Stomach smooth muscle (tissue), 2 donors: ENCODE measurements around the gene PPP1R14B.

Experiments
- H3K27ac ChIP-seq: one replicate; pipeline ENCODE4 v1.7.0; 2013; ENCODE audit warnings: mild to moderate bottlenecking, low read length, inconsistent platforms
- H3K27me3 ChIP-seq, 2 donors: one replicate each; pipeline ENCODE4 v1.7.0; 2013; ENCODE audit warnings: low read length in 2 of 2; ENCODE audit not compliant: insufficient read depth in 2 of 2, control insufficient read depth in 1 of 2
- H3K36me3 ChIP-seq, 2 donors: one replicate each; pipeline ENCODE4 v1.7.0; 2013; ENCODE audit warnings: low read length in 2 of 2; ENCODE audit not compliant: control insufficient read depth in 2 of 2, insufficient read depth in 2 of 2
- H3K4me1 ChIP-seq: one replicate; pipeline ENCODE4 v1.7.0; 2013; ENCODE audit warnings: low read length; ENCODE audit not compliant: control insufficient read depth, insufficient read depth
- H3K4me3 ChIP-seq, 2 donors: one replicate each; pipeline ENCODE4 v1.7.0; 2013; ENCODE audit warnings: low read length in 2 of 2
- H3K9ac ChIP-seq, 2 donors: one replicate each; pipeline ENCODE4 v1.7.0; 2013; ENCODE audit warnings: low read length in 2 of 2, mild to moderate bottlenecking in 1 of 2
- H3K9me3 ChIP-seq, 2 donors: one replicate each; pipeline ENCODE4 v1.7.0; 2013; ENCODE audit warnings: low read length in 2 of 2; ENCODE audit not compliant: control insufficient read depth in 2 of 2
- donor health status: healthy.
- donor health status: Pancreatic carcinoma.

PPP1R14B gene

GRCh38 chr11:64278576-64279190, 31.9 kb upstream of the PPP1R14B start:
- Histone ChIP-seq H3K9me3 (no peaks in the 10 kb centered on the region), H3K9ac (no peak overlapping the region), H3K4me1 (peaks cover 14% of the 10 kb centered on the region), H3K4me3 (no peak overlapping the region), H3K27me3 (no peaks in the 10 kb centered on the region), H3K36me3 (peaks cover 20 to 21% of the 10 kb centered on the region in 2 donors), H3K27ac (no peak overlapping the region)

- H3K27me3 ChIP-seq: no peaks in the 10 kb centered on the region
- H3K4me3 ChIP-seq: no peak overlapping the region
- no peak overlapping the region for H3K9ac ChIP-seq
- peaks cover 5% of the 10 kb centered on the region for H3K4me1 ChIP-seq
- H3K9me3 ChIP-seq: no peaks in the 10 kb centered on the region
- H3K27ac ChIP-seq: no peak overlapping the region
- peaks cover 14 to 17% of the 10 kb centered on the region in 2 donors for H3K36me3 ChIP-seq
These were observed 30.1 kb upstream of the PPP1R14B start for GRCh38 chr11:64276653-64277431.

GRCh38 chr11:64275841-64276240, 29.1 kb upstream of the PPP1R14B start:
- Histone ChIP-seq H3K36me3 (peaks cover 11 to 17% of the 10 kb centered on the region in 2 donors), H3K9ac (no peak overlapping the region)

GRCh38 chr11:64275031-64275800, 28.5 kb upstream of the PPP1R14B start:
- H3K36me3 ChIP-seq: peaks cover 11 to 17% of the 10 kb centered on the region in 2 donors
- H3K4me1 ChIP-seq: peaks cover 13% of the 10 kb centered on the region
- H3K27ac ChIP-seq: no peak overlapping the region

More at GRCh38 chr11:64275841-64276240, 29.1 kb upstream of the PPP1R14B start:
- no peak overlapping the region for H3K27ac ChIP-seq
- no peaks in the 10 kb centered on the region for H3K27me3 ChIP-seq
- no peak overlapping the region for H3K4me3 ChIP-seq
- H3K9me3 ChIP-seq: no peaks in the 10 kb centered on the region
- peaks cover 8% of the 10 kb centered on the region for H3K4me1 ChIP-seq

GRCh38 chr11:64269540-64270220, 22.9 kb upstream of the PPP1R14B start:
- H3K27ac ChIP-seq: peak overlapping the region; percentile 96
- H3K4me1 ChIP-seq: peaks cover 35% of the 10 kb centered on the region
- H3K9me3 ChIP-seq: no peaks in the 10 kb centered on the region
- H3K36me3 ChIP-seq: peaks cover 0 to 9% of the 10 kb centered on the region in 2 donors
- peak overlapping the region; percentile 94 to 99 for H3K4me3 ChIP-seq
- no peaks in the 10 kb centered on the region for H3K27me3 ChIP-seq
- H3K9ac ChIP-seq: peak overlapping the region; percentile 93 to 96

More at GRCh38 chr11:64275031-64275800, 28.5 kb upstream of the PPP1R14B start:
- no peak overlapping the region for H3K4me3 ChIP-seq
- H3K9ac ChIP-seq: no peak overlapping the region
- no peaks in the 10 kb centered on the region for H3K27me3 ChIP-seq
- H3K9me3 ChIP-seq: no peaks in the 10 kb centered on the region

- peak overlapping the region; percentile 96 for H3K27ac ChIP-seq
- no peaks in the 10 kb centered on the region for H3K27me3 ChIP-seq
- H3K9ac ChIP-seq: peak overlapping the region; percentile 78 to 86
- peaks cover 35% of the 10 kb centered on the region for H3K4me1 ChIP-seq
- H3K4me3 ChIP-seq: peak overlapping the region; percentile 72 to 94
- peaks cover 0 to 14% of the 10 kb centered on the region in 2 donors for H3K36me3 ChIP-seq
- H3K9me3 ChIP-seq: no peaks in the 10 kb centered on the region
These were observed 22.3 kb upstream of the PPP1R14B start for GRCh38 chr11:64268893-64269539.

GRCh38 chr11:64268025-64268892, 21.5 kb upstream of the PPP1R14B start:
- Histone ChIP-seq H3K4me1 (peaks cover 35% of the 10 kb centered on the region), H3K9me3 (no peaks in the 10 kb centered on the region), H3K27me3 (no peaks in the 10 kb centered on the region), H3K4me3 (peak overlapping the region; percentile 72 to 94), H3K9ac (peak overlapping the region; percentile 78 to 86), H3K27ac (peak overlapping the region; percentile 96), H3K36me3 (peaks cover 0 to 17% of the 10 kb centered on the region in 2 donors)

GRCh38 chr11:64267207-64267945, 20.6 kb upstream of the PPP1R14B start:
- Histone ChIP-seq H3K27me3 (no peaks in the 10 kb centered on the region), H3K9me3 (no peaks in the 10 kb centered on the region), H3K27ac (peak overlapping the region; percentile 96), H3K36me3 (peaks cover 9 to 20% of the 10 kb centered on the region in 2 donors), H3K4me3 (no peak overlapping the region), H3K9ac (no peak overlapping the region), H3K4me1 (peaks cover 35% of the 10 kb centered on the region)

GRCh38 chr11:64266339-64266738, 19.6 kb upstream of the PPP1R14B start:
- Histone ChIP-seq H3K4me1 (peaks cover 26% of the 10 kb centered on the region), H3K9me3 (no peaks in the 10 kb centered on the region), H3K36me3 (peaks cover 12 to 25% of the 10 kb centered on the region in 2 donors), H3K9ac (no peak overlapping the region), H3K27ac (no peak overlapping the region), H3K27me3 (no peaks in the 10 kb centered on the region), H3K4me3 (no peak overlapping the region)
